ENCODE results near the gene ZNF846.
"Not testable (repeated sequence)": the region's sequence is repeated elsewhere in the genome, so short reads cannot be mapped to it uniquely, and the experiment has no call there.

ZNF846 gene

DNA sequence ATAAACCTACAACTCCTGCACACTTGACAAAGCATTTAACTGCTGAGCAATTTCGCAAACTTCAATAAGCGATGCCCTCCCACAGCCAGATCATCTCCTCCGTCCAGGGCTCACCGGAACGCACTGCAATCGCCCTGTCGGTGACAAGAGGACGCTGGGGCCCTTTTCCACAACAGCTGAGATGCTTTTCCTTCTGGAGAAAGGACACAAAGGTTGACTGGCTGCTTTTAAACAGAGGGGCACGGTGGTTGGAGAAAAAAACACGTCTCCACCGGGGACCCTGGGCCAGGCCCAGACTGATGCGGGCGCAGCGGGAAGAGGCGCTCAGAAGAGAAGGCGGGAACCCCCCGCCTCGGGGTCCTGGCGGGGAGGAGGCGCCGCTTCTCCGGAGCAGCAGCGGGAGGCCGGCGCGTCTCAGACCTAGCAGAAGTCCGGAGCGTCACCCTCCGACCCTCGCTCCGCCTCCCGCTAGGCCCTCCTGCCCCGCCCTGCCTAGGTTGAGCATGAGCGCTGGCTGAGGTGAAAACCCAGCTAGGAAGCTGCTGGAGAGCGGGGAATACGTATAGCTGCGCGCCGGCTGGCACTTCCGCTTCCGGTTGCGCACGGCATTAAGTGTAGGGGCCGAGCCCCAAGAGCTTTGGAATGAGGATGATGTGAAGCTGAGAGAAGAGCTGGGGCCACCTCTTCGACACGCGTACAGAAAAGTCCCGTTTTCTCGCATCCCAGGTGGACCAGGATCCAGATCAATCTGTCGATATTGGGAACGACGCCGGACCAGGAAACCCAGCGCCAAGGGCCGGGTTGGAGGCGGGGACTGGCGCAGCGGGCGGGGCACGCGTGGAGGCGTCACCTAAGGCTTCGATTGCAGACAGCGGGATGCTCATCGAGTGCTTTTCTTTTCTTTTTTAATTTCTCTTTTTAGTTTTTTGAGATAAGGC lies at the start of gene ZNF846:
Gene ZNF846, minus strand, starts transcription at position 564 of the 938 bp plus-strand sequence. CDS start 3,788 bp downstream, outside the sequence.
- in situ Hi-C loops (cut with MboI; ENCODE audit: low sequenced_read_pairs), result no loop called here

DNA sequence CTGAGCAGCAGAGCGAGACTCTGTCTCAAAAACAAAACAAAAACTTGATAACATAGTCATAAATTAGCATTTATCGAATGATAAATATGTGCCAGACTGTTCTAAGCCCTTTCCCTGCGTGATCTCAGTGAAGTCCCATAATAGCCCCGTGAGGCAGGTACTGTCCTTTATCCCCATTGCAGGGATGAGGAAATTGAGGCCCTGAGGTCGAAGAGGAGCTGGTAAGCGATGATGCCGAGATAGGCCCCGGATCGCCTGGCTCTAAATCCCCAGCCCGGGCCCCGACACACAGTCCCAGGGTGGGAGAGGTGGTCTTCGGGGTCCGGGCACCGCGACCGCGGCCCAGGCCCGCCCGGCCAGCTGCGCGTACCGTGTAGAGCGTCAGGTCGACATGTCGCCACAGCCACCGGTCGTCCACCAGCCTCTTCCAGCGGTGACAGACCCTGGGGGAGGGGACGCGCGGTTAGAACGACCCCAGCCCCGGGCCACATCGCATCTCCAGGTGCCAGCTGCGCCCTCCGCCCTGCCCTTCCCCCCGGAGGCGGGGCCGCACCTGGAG lies 49.7 kb upstream of the ZNF846 start:
- in situ Hi-C loops (cut with MboI; ENCODE audit: low sequenced_read_pairs), result no loop called here

DNA sequence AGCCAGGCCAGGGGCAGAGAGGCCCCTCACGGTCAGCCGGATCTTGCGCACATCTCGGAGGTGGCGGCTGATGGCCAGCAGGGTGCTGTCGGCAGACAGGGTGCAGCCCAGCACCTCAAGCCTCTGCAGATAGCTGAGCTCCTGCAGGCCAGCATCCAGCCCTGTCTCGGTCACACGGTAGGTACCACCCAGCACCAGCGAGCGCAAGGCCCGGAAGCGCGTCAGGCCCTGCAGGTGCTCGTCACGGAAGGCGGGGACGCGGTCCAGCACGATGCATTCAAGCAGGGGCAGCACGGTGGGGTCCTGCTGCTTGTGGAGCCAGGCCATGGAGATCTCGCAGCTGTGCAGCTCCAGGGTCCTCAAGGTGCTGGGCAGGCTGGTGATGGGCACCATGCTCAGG lies 42.6 kb upstream of the ZNF846 start:
- in situ Hi-C loops (cut with MboI; ENCODE audit: low sequenced_read_pairs), result no loop called here

GRCh38 chr19:9808855-9809824 lies 40.6 kb upstream of the ZNF846 start:
- in situ Hi-C loops (cut with MboI; ENCODE audit: low sequenced_read_pairs), result no loop called here

DNA sequence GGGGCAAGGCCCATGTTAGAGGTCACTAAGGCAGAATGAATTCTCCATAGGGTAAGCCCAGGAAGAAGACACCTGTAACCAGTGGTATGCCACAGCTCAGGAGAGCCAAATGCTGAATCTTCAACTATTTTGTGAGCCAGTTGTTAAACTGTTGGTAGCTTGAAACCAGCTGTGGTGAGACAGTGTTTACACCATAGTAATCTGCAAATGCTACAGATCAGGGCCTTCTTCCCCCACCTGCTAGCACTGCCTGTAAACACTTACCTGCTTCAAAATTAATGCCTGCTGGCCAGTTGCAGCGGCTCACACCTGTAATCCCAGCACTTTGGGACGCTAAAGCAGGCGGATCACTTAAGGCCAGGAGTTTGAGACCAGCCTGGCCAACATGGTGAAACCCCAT lies 38.3 kb upstream of the ZNF846 start:
- in situ Hi-C loops (cut with MboI; ENCODE audit: low sequenced_read_pairs), result no loop called here

DNA sequence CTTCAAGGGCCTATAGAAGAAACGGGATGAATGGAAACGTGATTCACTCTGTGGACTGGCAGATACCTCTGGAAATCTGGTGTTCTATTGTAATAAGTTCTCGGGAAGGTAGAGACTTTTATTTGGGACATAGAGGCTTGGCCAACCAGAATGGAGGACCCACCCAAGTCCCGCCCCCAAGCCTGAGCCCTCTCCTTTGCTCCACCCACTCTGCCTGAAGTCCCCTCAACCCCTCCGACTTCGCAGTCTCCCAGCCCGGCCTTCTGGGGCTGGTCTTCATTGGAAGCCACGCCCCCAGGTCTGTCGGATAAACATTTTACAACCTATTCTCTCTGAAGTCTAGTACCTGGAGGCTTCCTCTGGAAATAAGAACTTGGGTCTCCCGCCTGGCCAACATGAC lies 33.4 kb upstream of the ZNF846 start:
- in situ Hi-C loops (cut with MboI; ENCODE audit: low sequenced_read_pairs), result no loop called here

DNA sequence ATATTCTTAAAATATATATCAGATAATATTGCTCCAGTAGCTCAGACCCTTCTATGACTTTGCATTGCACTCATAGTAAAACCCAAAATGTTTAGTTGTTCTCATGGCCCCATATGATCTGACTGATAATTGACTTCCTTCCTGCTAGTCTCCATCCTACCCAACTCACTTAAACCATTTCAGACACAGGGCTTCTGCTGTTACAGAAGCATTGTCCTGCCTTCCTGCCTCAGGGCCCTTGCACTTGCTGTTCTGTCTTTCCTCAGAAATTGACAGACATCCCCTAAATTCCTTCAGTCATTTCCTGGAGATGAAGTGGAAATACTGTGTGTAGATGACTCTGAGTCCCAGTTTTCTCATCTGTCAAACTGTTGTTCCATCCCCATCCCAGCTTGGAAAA lies 30.6 kb upstream of the ZNF846 start:
- in situ Hi-C loops (cut with MboI; ENCODE audit: low sequenced_read_pairs), result no loop called here

- in situ Hi-C loops (cut with MboI; ENCODE audit: low sequenced_read_pairs), result no loop called here
Observed at GRCh38 chr19:9797871-9798270, 29.3 kb upstream of the ZNF846 start.

- in situ Hi-C loops (cut with MboI; ENCODE audit: low sequenced_read_pairs), result no loop called here
Observed at GRCh38 chr19:9796113-9796773, 27.7 kb upstream of the ZNF846 start.

- in situ Hi-C loops (cut with MboI; ENCODE audit: low sequenced_read_pairs), result no loop called here
Observed at GRCh38 chr19:9793071-9793591, 24.6 kb upstream of the ZNF846 start.

DNA sequence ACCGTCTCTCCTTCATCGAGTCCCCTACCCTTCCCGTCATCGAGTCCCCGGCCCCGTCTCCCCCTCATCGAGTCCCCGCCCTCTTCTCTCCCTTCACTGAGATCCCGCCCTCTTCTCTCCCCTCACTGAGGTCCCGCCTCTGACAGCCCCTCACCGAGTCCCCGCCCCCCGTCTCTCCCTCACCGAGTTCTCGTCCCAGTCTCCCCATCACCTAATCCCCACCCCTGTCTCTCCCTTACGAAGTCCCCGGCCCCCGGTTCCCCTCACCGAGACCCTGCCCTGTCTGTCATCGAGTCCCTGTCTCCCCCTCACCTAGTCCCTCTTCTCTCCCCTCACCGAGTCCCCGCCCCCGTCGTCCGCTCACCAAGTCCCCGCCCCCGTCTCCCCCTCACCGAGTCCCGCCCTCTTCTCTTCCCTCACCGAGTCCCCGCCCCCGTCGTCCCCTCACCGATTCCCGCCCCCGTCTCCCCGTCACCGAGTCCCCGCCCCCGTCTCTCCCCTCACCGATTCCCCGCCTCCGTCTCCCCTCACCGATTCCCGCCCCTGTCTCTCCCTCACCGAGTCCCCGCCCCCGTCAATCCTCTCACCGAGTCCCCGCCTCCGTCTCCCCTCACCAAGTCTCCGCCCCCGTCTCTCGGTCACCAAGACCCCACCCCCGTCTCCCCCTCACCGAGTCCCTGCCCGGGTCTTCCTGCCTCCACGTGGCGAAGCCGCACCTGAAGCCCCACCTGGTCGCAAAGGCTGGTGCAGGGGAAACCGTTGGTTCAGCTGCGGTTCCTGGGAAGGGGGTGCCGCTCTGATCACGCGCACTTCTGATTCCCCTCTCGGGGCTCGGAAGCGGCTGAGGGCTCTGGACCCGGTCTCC lies 23.9 kb upstream of the ZNF846 start:
- in situ Hi-C loops (cut with MboI; ENCODE audit: low sequenced_read_pairs), result no loop called here

DNA sequence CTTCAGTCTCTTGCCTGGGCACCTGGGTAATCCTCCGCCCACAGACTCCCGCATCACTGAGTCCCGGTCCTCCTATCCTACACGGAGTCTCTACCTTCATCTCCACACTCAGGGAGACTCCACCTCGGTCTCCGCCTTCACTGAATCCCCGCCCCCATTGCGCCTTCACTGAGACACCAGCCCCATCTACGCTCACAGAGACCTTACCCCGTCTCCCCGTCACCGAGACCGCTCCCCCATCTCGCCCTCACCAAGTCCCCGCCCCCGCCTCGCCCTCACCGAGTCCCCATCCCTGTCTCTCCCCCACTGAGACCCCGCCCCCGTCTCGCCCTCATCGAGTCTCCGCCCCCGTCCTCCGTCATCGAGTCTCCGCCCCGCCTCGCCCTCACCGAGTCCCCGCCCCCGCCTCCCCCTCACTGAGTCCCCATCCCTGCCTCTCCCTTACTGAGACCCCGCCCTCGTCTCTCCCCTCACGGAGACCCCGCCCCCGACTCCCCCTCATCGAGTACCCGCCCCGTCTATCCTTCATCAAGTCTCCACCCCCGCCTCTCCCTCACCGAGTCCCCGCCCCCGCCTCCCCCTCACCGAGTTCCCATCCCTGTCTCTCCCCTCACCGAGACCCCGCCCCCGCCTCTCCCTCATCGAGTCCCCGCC lies 23.1 kb upstream of the ZNF846 start:
- in situ Hi-C loops (cut with MboI; ENCODE audit: low sequenced_read_pairs), result no loop called here

DNA sequence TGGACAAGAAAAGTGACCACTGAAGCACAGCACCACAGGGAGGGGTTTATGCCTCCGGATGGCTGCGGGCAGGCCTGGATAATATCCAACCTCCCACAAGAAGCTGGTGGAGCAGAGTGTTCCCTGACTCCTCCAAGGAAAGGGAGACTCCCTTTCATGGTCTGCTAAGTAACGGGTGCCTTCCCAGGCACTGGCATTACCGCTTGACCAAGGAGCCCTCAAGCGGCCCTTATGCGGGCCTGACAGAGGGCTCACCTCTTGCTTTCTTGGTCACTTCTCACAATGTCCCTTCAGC lies 22.5 kb upstream of the ZNF846 start:
- in situ Hi-C loops (cut with MboI; ENCODE audit: low sequenced_read_pairs), result not testable (repeated sequence)

GRCh38 chr19:9789579-9789978 lies 21.0 kb upstream of the ZNF846 start:
- in situ Hi-C loops (cut with MboI; ENCODE audit: low sequenced_read_pairs), result not testable (repeated sequence)

- in situ Hi-C loops (cut with MboI; ENCODE audit: low sequenced_read_pairs), result no loop called here
Observed at GRCh38 chr19:9789066-9789465, 20.5 kb upstream of the ZNF846 start.

- in situ Hi-C loops (cut with MboI; ENCODE audit: low sequenced_read_pairs), result not testable (repeated sequence)
Observed at GRCh38 chr19:9788604-9789003, 20.1 kb upstream of the ZNF846 start.

- in situ Hi-C loops (cut with MboI; ENCODE audit: low sequenced_read_pairs), result no loop called here
Observed at GRCh38 chr19:9786819-9787218, 18.3 kb upstream of the ZNF846 start.

GRCh38 chr19:9786342-9786741 lies 17.8 kb upstream of the ZNF846 start:
- in situ Hi-C loops (cut with MboI; ENCODE audit: low sequenced_read_pairs), result no loop called here

Measured in hTERT RPE-1 (cell line).